HG02884 (cell line): ENCODE data around the gene TRPM2.
"Not testable (repeated sequence)": the region's sequence is repeated elsewhere in the genome, so short reads cannot be mapped to it uniquely, and the experiment has no call there.

Source experiments
- ATAC-seq: cut with Tn5 transposase; IDR thresholded peaks from one replicate; pipeline ENCODE4 v1.9.1; 2021; ENCODE audit warnings: mild to moderate bottlenecking, moderate library complexity; ENCODE audit not compliant: unreplicated experiment

The TRPM2 gene

GRCh38 chr21:44333509-44334328, 19.7 kb upstream of the TRPM2 start:
- ATAC-seq = no peak

- no peak for ATAC-seq
These were observed 18.9 kb upstream of the TRPM2 start for GRCh38 chr21:44334329-44335030.

- ATAC-seq = no peak
These were observed 18.0 kb upstream of the TRPM2 start for GRCh38 chr21:44335266-44336059.

GRCh38 chr21:44337449-44337848, 16.0 kb upstream of the TRPM2 start:
- ATAC-seq = no peak

GRCh38 chr21:44337941-44338895, 15.2 kb upstream of the TRPM2 start:
- ATAC-seq = no peak

- ATAC-seq = peak; percentile 78
These were observed 14.2 kb upstream of the TRPM2 start, which contains the start of gene CFAP410 for GRCh38 chr21:44338971-44339910. CFAP410 (minus strand) TSS chr21:44339390; CDS start chr21:44339194, 196 bp downstream.

- not testable (repeated sequence) for ATAC-seq
These were observed 11.5 kb upstream of the TRPM2 start for GRCh38 chr21:44341726-44342458.

- ATAC-seq = not testable (repeated sequence)
These were observed 10.4 kb upstream of the TRPM2 start for GRCh38 chr21:44342981-44343380.

- ATAC-seq = no peak
These were observed 8.8 kb upstream of the TRPM2 start for GRCh38 chr21:44344541-44345183.

GRCh38 chr21:44345495-44345894, 7.9 kb upstream of the TRPM2 start:
- no peak for ATAC-seq

- no peak for ATAC-seq
These were observed 5.4 kb upstream of the TRPM2 start for GRCh38 chr21:44347911-44348451.

GRCh38 chr21:44348861-44349260, 4.6 kb upstream of the TRPM2 start:
- ATAC-seq = no peak

GRCh38 chr21:44349416-44349846, 4.0 kb upstream of the TRPM2 start:
- no peak for ATAC-seq

- no peak for ATAC-seq
These were observed 3.3 kb upstream of the TRPM2 start for GRCh38 chr21:44349847-44350772.

GRCh38 chr21:44350773-44351481, 2.5 kb upstream of the TRPM2 start:
- ATAC-seq = no peak
